AG08395 (cell line): ENCODE results near the gene LAIR1.
"Not testable (repeated sequence)": the region's sequence is repeated elsewhere in the genome, so short reads cannot be mapped to it uniquely, and the experiment has no call there.

ENCODE experiments used
- DNase-seq: peaks from one replicate; pipeline ENCODE4 v3.0.0; 2012; ENCODE audit warnings: mixed read lengths, low spot score

LAIR1 gene

GRCh38 chr19:54341295-54341694 is 23.4 kb downstream of the LAIR1 start:
- DNase-seq: no peak

DNA sequence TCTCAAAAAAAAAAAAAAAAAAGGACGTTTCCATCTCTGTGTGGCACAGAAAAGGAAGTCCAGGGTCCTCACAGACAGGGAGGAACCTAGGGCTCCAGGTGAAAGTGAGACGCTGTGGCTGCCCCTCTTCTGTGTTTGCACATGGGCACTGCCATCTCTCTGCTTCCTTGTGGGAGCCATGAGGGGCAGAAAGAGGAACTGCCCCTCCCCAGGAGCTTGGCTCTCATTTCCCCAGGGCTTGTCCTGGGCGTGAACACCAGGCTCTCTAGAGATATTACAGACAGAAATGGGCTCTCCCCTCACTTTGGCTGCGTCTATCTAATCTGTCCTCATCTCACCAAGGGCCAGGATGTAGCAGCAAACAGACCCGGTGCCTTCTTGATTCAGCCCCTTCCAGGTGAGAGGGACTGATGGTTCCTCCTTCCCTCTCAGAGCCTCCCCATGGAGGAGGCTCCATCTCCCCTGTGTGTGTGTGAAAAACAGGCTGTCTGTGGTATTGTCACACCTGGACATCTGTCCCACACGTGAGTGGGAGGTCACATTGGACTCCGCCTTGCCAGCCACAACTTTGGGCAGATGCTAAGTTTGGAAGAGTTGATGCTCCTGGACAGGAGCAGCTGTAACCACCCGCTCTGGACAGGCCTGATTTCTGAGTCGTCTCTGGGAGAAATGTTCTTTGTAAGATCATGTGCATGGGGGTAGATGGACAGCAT is 24.9 kb downstream of the LAIR1 start:
- DNase-seq: no peak

GRCh38 chr19:54338521-54338920 is 26.2 kb downstream of the LAIR1 start:
- DNase-seq: no peak

DNA sequence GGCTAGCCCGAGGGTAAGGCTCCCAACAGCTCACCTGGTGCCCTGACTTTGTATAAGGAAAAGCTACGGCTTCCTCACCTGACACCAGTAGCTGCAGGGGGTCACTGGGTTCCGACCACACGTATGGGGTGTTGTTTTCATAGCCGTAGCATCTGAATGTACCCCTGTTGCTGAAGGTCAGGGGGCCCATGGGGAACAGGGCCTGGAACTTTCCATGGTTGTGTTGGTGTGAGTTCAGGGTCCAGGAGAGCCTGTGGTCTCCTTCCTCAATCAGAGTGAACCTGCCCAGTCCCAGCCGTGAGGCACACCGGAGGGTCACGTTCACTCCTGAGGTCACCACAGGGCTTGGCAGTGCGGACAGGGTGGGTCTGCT is 26.9 kb downstream of the LAIR1 start:
- DNase-seq: no peak

- no peak for DNase-seq
Measured at GRCh38 chr19:54336893-54337857, 27.6 kb downstream of the LAIR1 start.

DNA sequence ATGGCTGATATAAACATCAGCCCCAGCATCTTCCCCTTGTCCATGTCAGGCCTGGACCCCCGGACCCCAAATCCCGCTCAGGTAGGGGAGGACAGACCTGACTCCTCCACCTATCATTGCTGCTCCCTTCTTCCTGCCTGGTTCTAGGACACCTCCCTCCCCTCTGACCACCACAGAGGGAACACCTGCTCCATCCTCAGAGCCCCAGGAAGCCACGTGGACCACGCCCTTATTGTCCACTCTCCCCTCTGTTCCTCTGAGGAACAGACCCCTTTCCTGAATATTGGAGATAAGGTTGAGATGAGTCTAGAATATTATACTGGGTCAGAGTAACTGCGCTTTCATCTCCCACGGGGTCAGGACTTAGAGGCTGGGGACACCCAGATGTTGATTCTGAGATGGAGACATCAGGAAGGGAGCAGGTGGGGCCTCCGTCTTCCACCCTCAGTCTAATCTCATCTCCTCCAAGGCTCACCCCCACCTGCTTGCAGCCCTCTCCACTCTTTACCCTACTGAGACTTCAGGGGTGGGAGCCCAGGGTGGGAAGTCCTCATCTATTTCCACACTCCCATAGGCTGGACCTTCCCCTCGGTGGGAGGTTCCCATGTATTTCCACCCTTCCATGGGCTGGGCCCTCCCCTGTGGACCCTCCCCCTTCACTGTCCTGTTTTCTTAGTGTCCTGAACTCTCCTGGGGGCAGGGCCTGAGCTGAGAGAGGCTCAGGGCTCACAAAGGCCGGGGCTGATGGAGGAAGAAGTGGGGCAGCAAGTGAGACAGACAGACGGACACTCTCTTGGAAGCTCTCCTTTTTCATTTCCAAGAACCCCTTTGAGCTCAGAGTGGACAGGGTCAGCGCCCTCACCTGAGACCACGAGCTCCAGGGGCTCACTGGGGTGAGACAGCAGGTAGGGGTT is 28.5 kb downstream of the LAIR1 start:
- DNase-seq: no peak

DNA sequence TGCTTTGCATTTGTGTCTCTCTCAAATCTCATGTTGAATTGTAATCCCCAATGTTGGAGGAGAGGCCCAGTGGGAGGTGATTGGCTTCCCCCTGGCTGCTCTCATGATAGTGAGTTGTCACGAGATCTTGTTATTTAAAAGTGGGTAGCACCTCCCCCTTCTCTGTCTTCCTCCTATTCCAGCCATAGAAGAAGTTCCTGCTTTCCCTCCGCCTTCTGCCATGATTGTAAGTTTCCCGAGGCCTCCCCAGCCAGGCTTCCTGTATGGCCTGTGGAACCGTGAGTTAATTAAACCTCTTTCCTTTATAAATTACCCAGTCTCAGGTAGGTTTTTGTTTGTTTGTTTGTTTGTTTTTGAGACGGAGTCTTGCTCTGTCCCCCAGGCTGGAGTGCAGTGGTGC is 29.6 kb downstream of the LAIR1 start:
- no peak for DNase-seq

DNA sequence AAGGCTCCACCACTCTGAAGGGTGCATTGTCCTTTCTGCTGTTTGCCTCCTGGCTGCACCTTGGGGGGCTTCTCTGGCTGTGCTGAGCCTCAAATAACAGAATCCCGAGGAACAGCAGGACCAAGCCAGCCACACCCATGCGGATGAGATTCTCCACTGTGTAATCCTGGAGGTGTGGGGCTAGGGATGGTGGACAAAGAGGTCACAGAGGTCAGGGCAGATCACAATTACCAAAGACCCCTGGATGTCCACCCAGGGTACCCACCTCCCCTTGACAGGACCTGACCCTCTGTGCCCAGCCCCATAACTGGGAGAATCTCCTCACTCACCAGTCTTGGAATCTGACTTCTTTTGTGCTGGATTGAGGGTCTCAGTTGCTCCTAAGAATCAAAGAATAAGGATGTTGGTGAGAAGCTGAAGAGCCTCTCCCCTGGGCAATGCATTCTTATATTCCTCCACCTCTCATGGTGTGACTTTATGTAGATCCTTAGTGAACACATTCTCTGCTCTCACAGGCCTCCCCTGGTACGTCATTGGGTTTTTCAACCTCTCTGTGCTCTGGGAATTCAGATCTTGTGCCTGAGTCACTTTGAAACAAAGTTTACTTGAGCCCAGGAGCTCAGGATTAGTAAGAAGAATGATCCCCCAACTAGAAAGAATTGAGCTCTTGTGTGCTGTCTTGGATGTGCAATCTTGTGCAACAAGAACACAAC is 31.0 kb downstream of the LAIR1 start:
- no peak for DNase-seq

- no peak for DNase-seq
Measured at GRCh38 chr19:54332149-54332548, 32.6 kb downstream of the LAIR1 start.

GRCh38 chr19:54331626-54332025 is 33.1 kb downstream of the LAIR1 start:
- no peak for DNase-seq

GRCh38 chr19:54329476-54330165 is 35.1 kb downstream of the LAIR1 start:
- no peak for DNase-seq

DNA sequence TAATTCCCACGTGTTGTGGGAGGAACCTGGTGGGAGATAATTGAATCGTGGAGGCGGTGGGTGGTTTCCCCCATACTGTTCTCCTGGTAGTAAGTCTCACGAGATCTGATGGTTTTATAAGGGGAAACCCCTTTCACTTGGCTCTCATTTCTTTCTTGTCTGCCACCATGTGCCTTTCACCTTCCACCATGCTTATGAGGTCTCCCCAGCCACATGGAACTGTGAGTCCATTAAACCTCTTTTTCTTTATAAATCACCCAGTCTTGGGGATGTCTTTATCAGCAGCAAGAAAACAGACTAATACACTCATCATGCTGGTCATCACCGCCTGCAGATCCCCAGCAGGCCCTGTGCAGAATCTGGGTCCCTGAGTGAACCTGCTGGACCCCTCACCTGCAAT is 36.0 kb downstream of the LAIR1 start:
- DNase-seq: not testable (repeated sequence)

DNA sequence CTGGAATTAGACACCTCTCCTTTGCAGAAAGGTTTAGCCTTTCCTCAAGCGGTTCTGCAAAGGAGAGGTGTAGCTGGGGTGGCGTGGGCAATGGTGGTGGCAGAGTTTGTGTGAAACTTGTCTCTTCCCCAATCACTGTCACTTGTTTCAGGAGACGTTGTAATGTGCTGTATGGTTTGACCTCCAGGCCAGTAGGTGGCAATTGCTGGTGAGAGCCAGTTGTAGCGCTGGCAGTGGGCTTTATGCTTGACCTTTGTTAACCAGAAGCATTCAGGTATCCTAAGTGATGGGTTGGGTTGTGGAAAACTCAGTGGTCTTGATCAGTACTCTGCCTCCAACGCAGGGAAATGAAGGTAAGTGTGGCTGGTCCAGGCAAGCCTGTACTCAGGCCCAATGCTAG is 39.1 kb downstream of the LAIR1 start:
- DNase-seq: no peak

- DNase-seq: peak; percentile 7
Measured at GRCh38 chr19:54325194-54325621, 39.5 kb downstream of the LAIR1 start.

- no peak for DNase-seq
Measured at GRCh38 chr19:54324071-54324470, 40.7 kb downstream of the LAIR1 start.

DNA sequence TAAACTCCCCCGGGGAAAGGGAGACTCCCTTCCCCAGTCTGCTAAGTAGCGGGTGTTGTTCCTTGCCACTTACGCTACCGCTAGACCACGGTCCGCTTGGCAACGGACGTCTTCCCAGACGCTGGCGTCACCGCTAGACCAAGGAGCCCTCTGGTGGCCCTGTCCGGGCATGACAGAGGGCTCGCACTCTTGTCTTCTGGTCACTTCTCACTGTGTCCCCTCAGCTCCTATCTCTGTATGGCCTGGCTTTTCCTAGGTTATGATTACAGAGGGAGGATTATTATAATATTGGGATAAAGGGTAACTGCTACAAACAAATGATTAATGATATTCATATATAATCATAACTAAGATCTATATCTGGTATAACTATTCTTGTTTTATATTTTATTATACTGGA is 41.8 kb downstream of the LAIR1 start:
- DNase-seq: not testable (repeated sequence)

DNA sequence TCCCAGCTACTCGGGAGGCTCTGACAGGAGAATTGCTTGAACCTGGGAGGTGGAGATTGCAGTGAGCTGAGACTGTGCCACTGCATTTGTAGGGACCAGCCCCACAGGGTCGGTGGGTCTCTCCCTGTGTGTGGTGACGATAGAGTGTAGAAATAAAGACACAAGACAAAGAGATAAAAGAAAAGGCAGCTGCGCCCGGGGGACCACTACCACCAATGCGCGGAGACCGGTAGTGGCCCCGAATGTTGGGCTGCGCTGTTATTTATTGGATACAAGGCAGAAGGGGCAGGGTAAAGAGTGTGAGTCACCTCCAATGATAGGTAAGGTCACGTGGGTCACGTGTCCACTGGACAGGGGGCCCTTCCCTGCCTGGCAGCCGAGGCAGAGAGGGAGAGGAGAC is 42.4 kb downstream of the LAIR1 start:
- not testable (repeated sequence) for DNase-seq

GRCh38 chr19:54319892-54320670 is 44.6 kb downstream of the LAIR1 start:
- no peak for DNase-seq

- DNase-seq: no peak
Measured at GRCh38 chr19:54319049-54319448, 45.7 kb downstream of the LAIR1 start.

DNA sequence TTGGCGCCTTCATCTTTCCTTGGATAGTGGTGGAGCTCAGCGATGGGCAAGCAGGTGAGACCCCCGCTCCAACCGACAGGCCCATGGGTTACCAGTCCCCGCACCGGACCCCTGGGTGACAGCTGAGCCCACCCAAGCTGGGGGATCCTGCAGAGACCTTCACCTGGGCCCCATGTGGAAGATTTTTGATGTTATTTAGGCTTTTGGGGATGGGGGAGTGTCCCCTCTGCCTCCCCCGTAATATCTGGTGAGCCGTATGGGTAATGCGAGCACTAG is 46.8 kb downstream of the LAIR1 start:
- DNase-seq: no peak
